Activated CD4-positive, CD25-positive, alpha-beta regulatory T cell treated with anti-CD3 and anti-CD28 coated beads, Interleukin-2, amount 50 U/mL, for 72 hours (primary cell): ENCODE data around the gene GPX3.

Experiments
- DNase-seq: peaks from one replicate; pipeline ENCODE4 v3.0.0; 2021

Gene GPX3

GRCh38 chr5:151014680-151015343, 5.6 kb upstream of the GPX3 start:
- DNase-seq, result no peak

DNA sequence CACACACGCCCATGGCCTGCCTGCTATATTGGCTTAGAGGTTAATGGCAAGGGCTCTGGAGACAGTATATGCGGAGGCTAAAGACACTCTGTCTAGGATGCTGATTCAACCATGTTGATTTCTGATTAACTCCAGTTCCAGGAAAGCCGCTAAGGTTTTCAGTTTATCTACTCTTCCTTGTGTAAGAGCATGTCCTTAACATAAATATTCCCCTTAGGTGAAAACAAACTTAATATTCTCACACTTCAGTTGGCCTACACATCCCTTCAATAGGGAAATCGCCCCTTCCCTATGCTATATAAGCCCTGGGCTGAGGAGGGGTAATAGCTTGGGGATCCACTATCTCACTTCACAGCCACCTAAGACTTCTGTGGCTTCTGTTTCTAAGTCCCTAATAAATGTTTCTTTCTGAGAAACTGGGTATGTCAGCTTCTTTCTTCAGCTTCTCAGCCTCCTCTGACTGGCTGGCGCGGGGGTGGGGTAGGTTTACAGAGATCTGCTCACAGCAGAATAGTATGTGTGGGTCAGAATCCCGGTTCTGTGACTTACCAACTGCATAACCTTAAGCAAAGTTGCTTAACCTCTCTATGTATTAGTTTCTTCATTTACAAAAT, 4.3 kb upstream of the GPX3 start:
- no peak for DNase-seq

DNA sequence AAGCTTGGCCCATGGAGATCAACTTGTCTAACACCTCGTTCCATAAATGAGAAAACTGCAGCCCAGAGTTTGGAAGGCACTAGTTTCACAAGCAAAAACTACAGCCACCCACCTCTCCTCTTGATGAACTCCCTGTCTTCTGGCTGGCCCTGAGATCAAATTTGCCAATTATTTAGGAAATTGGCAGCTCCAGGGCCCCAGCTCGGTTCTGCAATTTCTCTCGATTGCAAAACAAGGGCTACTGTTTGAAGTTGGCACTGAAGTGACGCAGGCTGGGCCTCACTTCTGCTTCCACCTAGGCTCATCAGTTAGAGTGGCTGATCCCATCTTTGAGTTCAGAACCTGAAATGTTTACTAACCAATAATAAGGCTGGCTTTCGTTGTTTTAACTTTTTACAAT, 3.7 kb upstream of the GPX3 start:
- no peak for DNase-seq

DNA sequence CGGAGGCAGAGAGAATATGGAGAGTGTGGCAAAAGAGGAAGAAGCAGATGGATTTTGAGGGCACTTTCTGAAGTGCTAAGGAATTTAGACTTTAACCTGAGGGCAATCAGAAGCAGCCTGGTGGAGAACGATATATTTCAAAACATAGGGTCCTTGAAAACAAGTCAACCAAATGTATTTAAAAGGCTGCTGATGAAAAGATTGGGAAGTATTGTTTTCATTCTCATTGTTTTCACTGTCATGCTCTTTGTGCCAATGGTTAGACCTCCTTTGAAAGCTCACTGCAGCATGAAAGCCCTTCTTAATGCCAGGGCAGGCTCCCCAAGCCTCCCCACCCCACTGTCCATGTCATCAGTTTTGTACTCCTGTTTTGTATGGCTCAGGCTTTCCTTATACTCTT, 2.5 kb upstream of the GPX3 start:
- no peak for DNase-seq

DNA sequence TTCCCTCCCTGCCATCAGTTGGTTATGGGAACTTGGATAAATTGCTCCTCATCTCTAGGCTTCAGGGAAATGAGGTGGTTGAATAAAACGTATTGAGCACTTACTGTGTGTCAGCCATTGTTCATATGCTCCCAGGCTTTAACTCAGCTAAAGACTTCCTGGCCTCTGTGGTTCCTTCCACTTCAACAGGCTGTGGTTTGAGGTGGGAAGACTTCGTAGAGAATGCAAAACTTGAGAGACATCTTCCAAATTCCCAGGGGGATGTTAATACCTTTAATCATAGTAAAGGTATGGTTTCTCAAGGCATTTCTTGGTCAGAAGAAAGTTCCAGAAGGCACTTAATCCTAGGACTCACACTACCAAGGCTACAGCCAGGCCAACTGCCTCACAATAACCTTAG, 1.5 kb upstream of the GPX3 start:
- no peak for DNase-seq

DNA sequence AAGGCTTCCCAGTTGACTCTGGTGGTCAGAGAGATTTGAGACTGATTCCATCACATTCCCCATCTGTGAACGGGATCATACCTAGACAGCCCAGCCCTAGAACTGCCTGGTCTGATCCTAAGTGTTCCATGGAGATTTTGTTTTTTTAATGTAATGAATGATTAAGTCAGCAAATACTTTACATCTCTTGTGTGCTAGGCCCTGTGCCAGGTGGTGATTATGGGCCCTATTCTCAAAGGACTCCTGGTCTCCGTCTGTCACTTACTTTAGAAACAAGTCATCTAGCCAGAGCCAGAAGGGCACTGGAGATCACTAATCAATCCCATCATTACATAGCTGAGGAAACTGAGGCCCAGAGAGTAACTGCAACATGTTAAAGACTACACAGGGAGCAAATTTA, 1.1 kb upstream of the GPX3 start:
- DNase-seq, result no peak

GRCh38 chr5:151021746-151022145, 1.4 kb downstream of the GPX3 start:
- DNase-seq, result no peak

GRCh38 chr5:151022511-151023018, 2.2 kb downstream of the GPX3 start:
- DNase-seq, result no peak

DNA sequence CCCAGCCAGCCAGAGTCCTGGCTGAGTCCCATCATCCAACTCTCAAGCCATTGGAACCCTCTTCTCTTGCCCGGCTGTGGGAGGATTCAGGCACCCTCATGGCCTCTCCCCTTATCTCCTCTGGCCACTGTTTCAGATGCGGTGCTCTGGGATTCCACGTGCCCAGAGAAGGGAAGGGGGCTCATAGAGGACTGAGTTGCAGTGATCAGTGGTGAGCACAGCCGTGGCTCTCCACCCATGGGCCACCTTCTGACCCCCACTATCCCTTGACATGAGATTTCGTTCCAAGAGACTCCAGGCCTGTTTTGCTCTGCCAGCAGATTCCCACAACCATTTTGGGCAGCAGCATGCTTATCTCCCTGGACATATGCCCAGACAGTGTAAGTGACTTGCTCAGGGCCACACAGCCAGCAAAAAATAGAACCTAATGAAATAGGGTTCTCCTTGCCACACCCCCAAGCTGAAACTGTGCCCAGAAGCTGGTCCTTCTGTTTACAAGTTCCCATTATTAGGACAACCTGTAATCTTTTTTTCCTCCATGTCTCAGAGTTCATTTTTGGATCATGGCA, 2.7 kb downstream of the GPX3 start:
- no peak for DNase-seq

- no peak for DNase-seq
Measured at GRCh38 chr5:151023651-151024050, 3.3 kb downstream of the GPX3 start.

GRCh38 chr5:151024440-151025249, 4.3 kb downstream of the GPX3 start:
- DNase-seq, result no peak

- no peak for DNase-seq
Measured at GRCh38 chr5:151025250-151025606, 4.8 kb downstream of the GPX3 start.

DNA sequence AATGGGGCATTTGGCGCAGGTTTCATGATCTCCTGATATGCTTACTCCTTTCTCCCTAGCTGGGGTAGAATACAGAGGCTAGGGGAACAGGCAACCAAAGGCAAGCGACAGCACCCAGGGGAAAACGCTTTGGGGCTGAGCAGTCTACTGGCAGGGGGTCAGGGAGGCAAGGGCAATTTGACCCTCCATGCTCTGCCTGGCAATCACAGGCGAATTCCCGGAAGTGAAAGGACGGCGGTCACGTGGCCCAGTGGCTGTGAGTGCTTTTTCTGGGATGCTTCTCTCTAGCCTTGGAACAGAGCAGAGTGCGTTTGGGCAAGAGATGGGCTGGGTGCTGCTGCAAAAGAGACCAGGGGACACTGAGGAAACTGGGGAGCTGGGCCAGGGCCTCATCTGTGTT, 5.7 kb downstream of the GPX3 start:
- DNase-seq, result no peak

- DNase-seq, result no peak
Measured at GRCh38 chr5:151026679-151027078, 6.3 kb downstream of the GPX3 start.

GRCh38 chr5:151027961-151028479, 7.6 kb downstream of the GPX3 start:
- no peak for DNase-seq

DNA sequence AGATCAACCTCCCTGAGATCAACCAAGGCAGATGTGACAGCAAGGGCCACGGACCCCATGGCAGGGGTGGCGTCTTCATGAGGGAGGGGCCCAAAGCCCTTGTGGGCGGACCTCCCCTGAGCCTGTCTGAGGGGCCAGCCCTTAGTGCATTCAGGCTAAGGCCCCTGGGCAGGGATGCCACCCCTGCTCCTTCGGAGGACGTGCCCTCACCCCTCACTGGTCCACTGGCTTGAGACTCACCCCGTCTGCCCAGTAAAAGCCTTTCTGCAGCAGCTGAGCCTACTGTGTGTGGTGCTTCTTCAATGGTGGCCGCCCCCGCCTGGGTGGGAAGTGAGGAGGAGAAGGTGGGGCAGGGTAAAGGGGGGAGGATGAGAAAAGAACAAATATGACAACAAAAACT, 8.3 kb downstream of the GPX3 start:
- no peak for DNase-seq

DNA sequence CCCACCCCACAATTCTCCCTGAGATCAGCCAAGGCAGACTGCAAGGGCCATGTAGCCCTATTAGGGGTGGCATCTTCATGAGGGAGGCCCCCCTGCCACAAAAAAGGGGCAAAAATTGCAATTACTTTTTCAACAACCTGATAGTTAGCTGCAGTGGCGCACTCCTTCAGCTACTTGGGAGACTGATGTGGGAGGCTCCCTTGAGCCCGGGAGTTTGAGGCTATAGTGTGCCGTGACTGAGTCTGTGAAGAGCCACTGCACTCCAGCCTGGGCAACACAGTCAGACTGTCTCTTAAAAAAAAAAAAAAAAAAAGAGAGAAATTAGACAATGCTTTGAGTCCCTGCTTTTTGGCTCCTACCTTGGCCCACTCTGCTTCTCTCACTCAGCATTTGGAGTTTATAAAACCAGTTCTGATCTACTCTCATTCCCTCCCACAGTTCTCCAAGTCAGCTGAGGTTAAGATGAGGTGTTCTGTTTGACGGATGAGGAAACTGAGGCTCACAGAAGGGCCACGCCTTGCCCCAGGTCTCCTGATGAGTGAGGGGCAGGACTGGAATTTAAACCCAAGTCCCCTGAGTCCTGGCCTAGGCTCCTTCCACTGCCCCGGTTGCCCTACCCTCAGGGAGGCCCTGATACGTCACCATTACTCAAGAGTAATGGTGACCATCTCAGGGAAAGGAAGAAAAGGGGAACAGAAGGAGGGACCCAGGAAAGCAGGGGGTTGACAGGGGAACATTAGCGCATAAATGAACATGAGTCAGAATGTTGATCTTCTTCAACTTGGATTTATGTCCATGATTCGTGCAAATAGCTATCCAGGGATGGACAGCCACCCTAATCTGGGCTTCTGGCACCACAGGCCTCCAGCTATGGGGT, 9.0 kb downstream of the GPX3 start:
- DNase-seq, result no peak

DNA sequence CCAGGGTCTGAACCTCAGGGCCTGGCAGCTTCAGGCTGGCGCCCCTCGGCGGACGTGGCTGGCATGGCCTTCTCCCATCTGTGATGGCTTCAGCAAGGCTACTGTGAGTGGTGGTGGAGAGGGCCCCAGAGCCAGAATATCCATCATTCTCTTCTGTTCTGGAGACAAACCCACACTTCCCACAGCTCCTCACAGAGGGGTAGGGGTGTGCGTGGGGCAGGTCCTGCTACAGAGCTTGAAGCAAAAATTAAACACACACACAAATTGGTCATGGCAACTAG, 9.6 kb downstream of the GPX3 start:
- DNase-seq, result no peak

DNA sequence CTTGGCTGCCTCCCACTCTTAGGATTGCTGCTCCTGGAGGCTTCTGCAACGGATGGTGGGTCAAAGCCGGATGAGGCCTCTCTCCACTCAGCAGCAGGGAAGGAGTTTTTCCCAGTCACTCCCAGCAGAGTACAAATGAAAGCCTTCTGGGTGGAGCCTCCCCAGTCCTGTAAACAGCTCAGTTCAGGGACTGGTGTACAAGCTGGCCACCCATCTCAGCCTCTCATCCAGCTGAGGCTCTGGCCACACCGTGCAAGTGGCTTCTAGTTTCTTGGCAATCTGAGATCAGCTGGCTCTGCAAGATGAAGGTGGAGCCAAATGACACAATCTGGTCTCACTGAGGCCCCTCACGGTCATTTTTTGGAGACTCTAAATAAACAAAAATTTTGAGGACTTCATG, 10.0 kb downstream of the GPX3 start:
- DNase-seq, result no peak

GRCh38 chr5:151031554-151031953, 11.2 kb downstream of the GPX3 start:
- DNase-seq, result no peak

GRCh38 chr5:151033217-151033934, 13.0 kb downstream of the GPX3 start:
- no peak for DNase-seq
